WERI-Rb-1 (cell line): ENCODE data around the gene FGF18.
"Not testable (repeated sequence)": the region's sequence is repeated elsewhere in the genome, so short reads cannot be mapped to it uniquely, and the experiment has no call there.

Experiments used
- DNase-seq: peaks from one replicate; pipeline ENCODE4 v3.0.0-alpha.2; 2020
- H3K27ac ChIP-seq: fragments of 250-450 bp; sonication (Bioruptor Pico); 2 replicates; pipeline ENCODE4 v1.5.1; 2020; ENCODE audit warnings: mild to moderate bottlenecking, moderate library complexity
- H3K27me3 ChIP-seq: fragments of 250-450 bp; sonication (Bioruptor Pico); 2 replicates; pipeline ENCODE4 v1.5.1; 2021; ENCODE audit warnings: mild to moderate bottlenecking, low read depth, moderate library complexity; ENCODE audit not compliant: insufficient read depth, severe bottlenecking
- H3K36me3 ChIP-seq: fragments of 250-450 bp; sonication (Bioruptor Pico); 2 replicates; pipeline ENCODE4 v1.5.1; 2020; ENCODE audit warnings: mild to moderate bottlenecking, moderate library complexity
- H3K4me3 ChIP-seq: 2 replicates; pipeline ENCODE4 v1.5.1; 2011; ENCODE audit warnings: low read depth, mild to moderate bottlenecking, control low read depth, low read length
- H3K9me3 ChIP-seq: fragments of 250-450 bp; sonication (Bioruptor Pico); 2 replicates; pipeline ENCODE4 v1.5.1; 2021; ENCODE audit warnings: mild to moderate bottlenecking, moderate library complexity; ENCODE audit not compliant: severe bottlenecking
- CTCF ChIP-seq: IDR thresholded peaks from 2 replicates; pipeline ENCODE4 v1.5.1; 2011; ENCODE audit warnings: low read depth, mild to moderate bottlenecking, control low read depth, inconsistent platforms, low read length

Gene FGF18

GRCh38 chr5:171493646-171494393, 74.4 kb downstream of the FGF18 start:
- Histone ChIP-seq H3K27ac (no peak overlapping the region), H3K36me3 (no peaks in the 10 kb centered on the region)

GRCh38 chr5:171494452-171495121, 75.1 kb downstream of the FGF18 start:
- H3K27me3 ChIP-seq: no peaks in the 10 kb centered on the region
- H3K4me3 ChIP-seq: no peak overlapping the region
- H3K9me3 ChIP-seq: no peaks in the 10 kb centered on the region
- no peak overlapping the region for H3K27ac ChIP-seq
- TF ChIP-seq CTCF: no peak
- no peaks in the 10 kb centered on the region for H3K36me3 ChIP-seq
- no peak for DNase-seq

More at GRCh38 chr5:171493646-171494393, 74.4 kb downstream of the FGF18 start:
- TF ChIP-seq CTCF: no peak
- Histone ChIP-seq H3K4me3 (no peak overlapping the region), H3K27me3 (no peaks in the 10 kb centered on the region), H3K9me3 (no peaks in the 10 kb centered on the region)
- peak; percentile 19 for DNase-seq

- no peak overlapping the region for H3K27ac ChIP-seq
- DNase-seq: no peak
- no peaks in the 10 kb centered on the region for H3K27me3 ChIP-seq
- no peaks in the 10 kb centered on the region for H3K36me3 ChIP-seq
- H3K9me3 ChIP-seq: no peaks in the 10 kb centered on the region
- TF ChIP-seq CTCF: no peak
- no peak overlapping the region for H3K4me3 ChIP-seq
Measured at GRCh38 chr5:171495122-171495700, 75.8 kb downstream of the FGF18 start.

- TF ChIP-seq CTCF: no peak
Measured at GRCh38 chr5:171496456-171496855, 77.0 kb downstream of the FGF18 start.

GRCh38 chr5:171497494-171497893, 78.0 kb downstream of the FGF18 start:
- not testable (repeated sequence) for H3K27me3 ChIP-seq, H3K27ac ChIP-seq, H3K4me3 ChIP-seq, DNase-seq, H3K9me3 ChIP-seq, H3K36me3 ChIP-seq

More at GRCh38 chr5:171496456-171496855, 77.0 kb downstream of the FGF18 start:
- no peaks in the 10 kb centered on the region for H3K36me3 ChIP-seq
- no peak overlapping the region for H3K27ac ChIP-seq
- H3K27me3 ChIP-seq: no peaks in the 10 kb centered on the region
- H3K4me3 ChIP-seq: no peak overlapping the region
- no peaks in the 10 kb centered on the region for H3K9me3 ChIP-seq
- DNase-seq: no peak

- Histone ChIP-seq H3K4me3 (no peak overlapping the region), H3K36me3 (no peaks in the 10 kb centered on the region), H3K27me3 (no peaks in the 10 kb centered on the region), H3K27ac (no peak overlapping the region), H3K9me3 (no peaks in the 10 kb centered on the region)
- DNase-seq: no peak
- TF ChIP-seq CTCF: no peak
Measured at GRCh38 chr5:171498166-171498565, 78.7 kb downstream of the FGF18 start.
